Type B pancreatic cell (in vitro differentiated cells): ENCODE results near the gene RASAL2. TPM values are rescaled to one million over a fixed set of nuclear protein-coding genes. Genes with fewer than 3 reads are reported as not detected.
A peak's percentile ranks its signal among the peaks of the same experiment; 100 is the strongest.
"Not testable (repeated sequence)": the region's sequence is repeated elsewhere in the genome, so short reads cannot be mapped to it uniquely, and the experiment has no call there.

ENCODE experiments used
- DNase-seq: peaks from one replicate; pipeline ENCODE4 v3.0.0; 2021; ENCODE audit warnings: mixed read lengths; ENCODE audit not compliant: unreplicated experiment; ENCODE audit errors: extremely low spot score
- H3K27ac Mint-ChIP-seq: 2 replicates; pipeline ENCODE4 v1.8.0; 2021; ENCODE audit warnings: mild to moderate bottlenecking, mixed read lengths
- H3K27me3 Mint-ChIP-seq: 2 replicates; pipeline ENCODE4 v1.8.0; 2021; ENCODE audit warnings: mixed read lengths
- H3K36me3 Mint-ChIP-seq: 2 replicates; pipeline ENCODE4 v1.8.0; 2021; ENCODE audit warnings: mixed read lengths
- H3K4me1 Mint-ChIP-seq: one replicate; pipeline ENCODE4 v1.8.0; 2021; ENCODE audit warnings: mixed read lengths; ENCODE audit not compliant: unreplicated experiment
- H3K4me3 Mint-ChIP-seq: 2 replicates; pipeline ENCODE4 v1.8.0; 2021; ENCODE audit warnings: mild to moderate bottlenecking, mixed read lengths
- H3K9me3 Mint-ChIP-seq: 2 replicates; pipeline ENCODE4 v1.8.0; 2021; ENCODE audit warnings: mixed read lengths
- CTCF ChIP-seq: fragments of 200-600 bp; sonication (generic); conservative IDR thresholded peaks from 2 replicates; pipeline ENCODE4 v1.5.0; 2021; ENCODE audit warnings: antibody characterized with exemption, mild to moderate bottlenecking
- total RNA-seq: library from RNA; stranded (reverse); gene quantifications from 2 replicates; pipeline ENCODE4 v1.2.1, GENCODE V29; 2021; ENCODE audit warnings: low replicate concordance

RASAL2 gene
- total RNA-seq, 1 donor from 2014 or later: 21.8 TPM

DNA sequence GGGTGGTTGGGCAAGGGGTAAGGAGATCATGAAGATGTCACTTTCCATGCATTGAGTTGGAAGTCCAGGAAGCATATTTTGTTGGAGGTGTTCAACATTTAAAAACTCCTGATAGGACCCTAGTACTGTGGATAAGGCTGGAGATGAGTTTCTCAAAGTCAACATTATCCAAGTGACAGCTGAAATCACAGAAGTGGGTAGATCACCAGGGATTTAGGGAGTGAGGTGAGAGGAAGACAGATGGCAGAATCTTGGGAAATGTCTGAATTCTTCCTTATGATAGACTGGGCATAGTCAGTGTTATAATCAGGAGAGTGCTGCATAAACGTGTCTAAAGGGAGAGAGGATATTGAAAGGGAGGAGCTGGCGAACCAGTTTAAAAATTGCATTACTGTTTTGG lies 5.3 kb upstream of the RASAL2 start:
- no peak for DNase-seq
- no peak for TF ChIP-seq CTCF
- Mint-ChIP-seq H3K4me3 (no peak overlapping the region), H3K36me3 (no peaks in the 10 kb centered on the region), H3K4me1 (no peaks in the 10 kb centered on the region), H3K27ac (no peak overlapping the region), H3K27me3 (no peaks in the 10 kb centered on the region), H3K9me3 (no peaks in the 10 kb centered on the region)

DNA sequence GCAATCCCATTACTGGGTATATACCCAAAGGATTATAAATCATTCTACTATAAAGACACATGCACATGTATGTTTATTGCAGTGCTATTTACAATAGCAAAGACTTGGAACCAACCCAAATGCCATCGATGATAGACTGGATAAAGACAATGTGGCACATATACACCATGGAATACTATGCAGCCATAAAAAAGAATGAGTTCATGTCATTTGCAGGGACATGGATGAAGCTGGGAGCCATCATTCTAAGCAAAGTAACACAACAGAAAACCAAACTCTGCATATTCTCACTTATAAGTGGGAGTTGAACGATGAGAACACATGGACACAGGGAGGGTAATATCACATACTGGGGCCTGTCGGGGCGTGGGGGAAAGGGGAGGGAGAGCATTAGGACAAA lies 2.5 kb upstream of the RASAL2 start:
- DNase-seq, H3K27ac Mint-ChIP-seq, H3K9me3 Mint-ChIP-seq, H3K27me3 Mint-ChIP-seq, H3K36me3 Mint-ChIP-seq: not testable (repeated sequence)
- peaks cover 19% of the 10 kb centered on the region for H3K4me1 Mint-ChIP-seq
- peak overlapping the region; percentile 73 for H3K4me3 Mint-ChIP-seq

GRCh38 chr1:178091986-178092745 lies 1.7 kb upstream of the RASAL2 start:
- Mint-ChIP-seq H3K27ac (peak overlapping the region; percentile 84), H3K27me3 (no peaks in the 10 kb centered on the region), H3K36me3 (no peaks in the 10 kb centered on the region)

GRCh38 chr1:178092878-178093493 lies 918 bp upstream of the RASAL2 start:
- peak; percentile 18 for TF ChIP-seq CTCF
- H3K4me3 Mint-ChIP-seq: peak overlapping the region; percentile 94
- no peak for DNase-seq
- H3K27ac Mint-ChIP-seq: peak overlapping the region; percentile 84
- no peaks in the 10 kb centered on the region for H3K9me3 Mint-ChIP-seq
- H3K4me1 Mint-ChIP-seq: peaks cover 31% of the 10 kb centered on the region
- no peaks in the 10 kb centered on the region for H3K36me3 Mint-ChIP-seq
- no peaks in the 10 kb centered on the region for H3K27me3 Mint-ChIP-seq

More at GRCh38 chr1:178091986-178092745, 1.7 kb upstream of the RASAL2 start:
- H3K9me3 Mint-ChIP-seq: no peaks in the 10 kb centered on the region
- H3K4me3 Mint-ChIP-seq: peak overlapping the region; percentile 94
- DNase-seq: no peak
- peaks cover 25% of the 10 kb centered on the region for H3K4me1 Mint-ChIP-seq
- no peak for TF ChIP-seq CTCF

DNA sequence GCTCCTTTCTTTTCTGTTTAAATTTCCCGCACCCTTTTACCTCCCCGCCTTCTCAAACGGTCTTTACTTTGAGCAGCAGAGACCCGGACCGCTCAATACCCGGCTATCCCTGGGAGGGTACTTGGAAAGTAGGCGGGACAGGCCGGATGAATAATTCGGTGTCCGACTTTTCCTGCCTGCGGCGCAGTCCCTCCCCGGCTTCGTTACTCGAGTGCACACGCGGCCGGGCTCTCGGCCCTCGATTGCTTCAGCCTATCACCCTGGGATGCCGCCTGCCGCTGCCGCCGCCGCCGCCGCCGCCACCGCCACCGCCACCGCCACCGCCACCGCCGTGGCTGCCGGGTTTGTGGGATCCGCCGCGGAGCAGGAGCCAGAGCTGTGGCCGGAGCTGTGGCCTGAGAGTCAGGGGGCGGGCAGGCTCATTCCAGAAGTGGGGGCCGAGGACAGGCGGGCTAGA lies 382 bp upstream of the RASAL2 start:
- Mint-ChIP-seq H3K27me3 (no peaks in the 10 kb centered on the region), H3K4me3 (peak overlapping the region; percentile 94), H3K4me1 (peaks cover 36% of the 10 kb centered on the region)

More for the DNA sequence above, 382 bp upstream of the RASAL2 start:
- Mint-ChIP-seq H3K36me3 (no peaks in the 10 kb centered on the region), H3K27ac (peak overlapping the region; percentile 84), H3K9me3 (no peaks in the 10 kb centered on the region)
- DNase-seq: peak; percentile 90
- no peak for TF ChIP-seq CTCF
